Heart right ventricle (tissue), 16 donors: ENCODE measurements around the gene SLC35B2. TPM values are rescaled to one million over a fixed set of nuclear protein-coding genes. Genes with fewer than 3 reads are reported as not detected.

Source experiments
- ATAC-seq, 8 donors: fragments of 200-7000 bp; cut with Tn5 transposase; one replicate each; pipeline ENCODE4 v1.9.1; 2020; ENCODE audit warnings: mild to moderate bottlenecking in 8 of 8, moderate library complexity in 8 of 8, moderate number of reproducible peaks in 1 of 8
- DNase-seq, 2 donors: peaks; one replicate each; pipeline ENCODE4 v3.0.0-alpha.2; 2020
- H3K27ac ChIP-seq, 10 donors: fragments of 200-600 bp; sonication (generic) in 2 of 10; one replicate each; pipeline versions ENCODE4 v1.5.0 to v1.8.0; 2020 to 2022; ENCODE audit warnings: mild to moderate bottlenecking in 3 of 10
- H3K27me3 ChIP-seq, 7 donors: fragments of 200-600 bp; one replicate each; pipeline ENCODE4 v1.8.0; 2021 to 2022; ENCODE audit warnings: mild to moderate bottlenecking in 2 of 7
- H3K36me3 ChIP-seq, 9 donors: fragments of 200-600 bp; sonication (generic) in 1 of 9; one replicate each; pipeline versions ENCODE4 v1.5.0 to v1.8.0; 2020 to 2022; ENCODE audit warnings: mild to moderate bottlenecking in 2 of 9
- H3K4me1 ChIP-seq, 9 donors: fragments of 200-600 bp; sonication (generic) in 1 of 9; one replicate each; pipeline versions ENCODE4 v1.5.0 to v1.8.0; 2020 to 2022; ENCODE audit warnings: mild to moderate bottlenecking in 4 of 9
- H3K4me3 ChIP-seq, 10 donors: fragments of 200-600 bp; sonication (generic) in 2 of 10; one replicate each; pipeline versions ENCODE4 v1.5.0 to v1.8.0; 2020 to 2022; ENCODE audit warnings: mild to moderate bottlenecking in 7 of 10, moderate library complexity in 2 of 10
- H3K9me3 ChIP-seq, 11 donors: fragments of 200-600 bp in 10 of 11; sonication (generic) in 2 of 11; one replicate each; pipeline versions ENCODE4 v1.5.0 to v1.8.0; 2013 to 2022; ENCODE audit warnings: mild to moderate bottlenecking in 2 of 11, control low read depth in 1 of 11, moderate library complexity in 1 of 11
- WGBS, 2 donors: extraction: QIAGEN DNeasy Blood & Tissue Kit; methylation state at CpG; one replicate each; pipeline ENCODE4 v1.1.7; 2013; ENCODE audit warnings: inconsistent platforms in 1 of 2; 5-methylcytosine and 5-hydroxymethylcytosine counted together
- intact Hi-C, 10 donors: fragments of 100-400 bp; cut with DNase I; formaldehyde crosslinking; loops; one replicate each; pipeline versions ENCODE4 v1.11.1 to v1.14.2; 2022
- polyA plus RNA-seq, 2 donors: library from polyadenylated mRNA; stranded (reverse); fragments of 200-250 nt; gene quantifications; one replicate each; pipeline ENCODE4 v1.2.3, GENCODE V29; 2013
- total RNA-seq, 10 donors: library from RNA; stranded (reverse); fragmentation: NEBNext Ultra II Directional in 3 of 10; extraction: Animal tissue kit (Norgen Biotek cat#: 25700) in 3 of 10; gene quantifications; one replicate each; pipeline versions ENCODE4 v1.2.1 to v1.2.4, GENCODE V29; 2021 to 2023
- TF ChIP-seq, protein P1 (sequence below), 9 donors: fragments of 200-600 bp; sonication (generic) in 2 of 9; IDR thresholded peaks; one replicate each; pipeline versions ENCODE4 v1.5.0 to v1.8.0; 2021 to 2022; ENCODE audit warnings: antibody characterized with exemption in 9 of 9, mild to moderate bottlenecking in 5 of 9, moderate library complexity in 1 of 9
- donor health status: Arrhythmogenic right ventricular cardiomyopathy.
- donor health status: ischemic (EF 13 %, LVEDD 7.1; RV severe dilation, severe dysfunction).
- donor health status: healthy with polysubstance abuse.
- donor health status: DM: no; HTN: yes; CAD: no.
- donor health status: DM: no; HTN: no; CAD: no.
- donor health status: ischemic (EF 25% LVEDD 6.9; RV normal size, moderate dysfunction).
- donor health status: ischemic (EF 25% LVEDD 5.7; RV mildly dilated, moderate dysfunction).
- donor health status: healthy.
- donor health status: DM: yes; HTN: yes; CAD: no.
- donor health status: Ischemic cardiomyopathy.
- donor health status: ischemic (EF 35%, LVEDD 5.7; RV mildly dilated, moderate dysfunction).
- donor health status: nonischemic (EF 11% LVEDD 7.7; RV severe dilation, severe dysfunction).
- donor health status: DM: yes; HTN: yes; CAD: no.
- donor health status: PGD.
- donor health status: ischemic (EF 29% LVEDD 5.4; RV normal size, mild dysfunction).
- donor health status: nonischemic (EF 23%, LVEDD 6.1; RV moderate dilation, normal function).

The SLC35B2 gene
- total and polyA plus RNA-seq, 12 donors, result 9.1 to 29.8 (median 23.7) TPM

DNA sequence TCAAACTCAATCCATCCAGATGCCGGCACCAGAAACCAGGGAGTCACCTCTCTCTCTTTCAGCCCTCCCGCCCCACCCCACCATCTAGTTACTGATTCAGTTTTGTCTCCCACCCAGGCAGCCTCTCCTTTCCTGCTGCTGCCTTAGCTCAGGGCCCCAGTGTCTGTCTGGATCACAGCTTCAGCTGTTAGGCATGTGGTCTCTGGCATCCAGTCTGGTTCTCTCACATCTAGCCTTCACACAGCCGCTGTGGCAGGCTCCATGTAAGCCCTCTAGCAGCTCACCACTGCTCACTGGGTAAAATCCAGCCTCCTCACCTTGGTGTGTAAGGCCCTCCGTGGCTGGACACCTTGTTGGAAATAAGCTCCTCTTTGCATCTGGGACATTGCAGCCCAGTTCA is 34.5 kb upstream of the SLC35B2 start:
- intact Hi-C loops, result no loop called here
- H3K27me3 ChIP-seq, result peaks cover 2 to 99% (median 98%) of the 10 kb centered on the region in 7 donors
- TF ChIP-seq, protein P1, sequence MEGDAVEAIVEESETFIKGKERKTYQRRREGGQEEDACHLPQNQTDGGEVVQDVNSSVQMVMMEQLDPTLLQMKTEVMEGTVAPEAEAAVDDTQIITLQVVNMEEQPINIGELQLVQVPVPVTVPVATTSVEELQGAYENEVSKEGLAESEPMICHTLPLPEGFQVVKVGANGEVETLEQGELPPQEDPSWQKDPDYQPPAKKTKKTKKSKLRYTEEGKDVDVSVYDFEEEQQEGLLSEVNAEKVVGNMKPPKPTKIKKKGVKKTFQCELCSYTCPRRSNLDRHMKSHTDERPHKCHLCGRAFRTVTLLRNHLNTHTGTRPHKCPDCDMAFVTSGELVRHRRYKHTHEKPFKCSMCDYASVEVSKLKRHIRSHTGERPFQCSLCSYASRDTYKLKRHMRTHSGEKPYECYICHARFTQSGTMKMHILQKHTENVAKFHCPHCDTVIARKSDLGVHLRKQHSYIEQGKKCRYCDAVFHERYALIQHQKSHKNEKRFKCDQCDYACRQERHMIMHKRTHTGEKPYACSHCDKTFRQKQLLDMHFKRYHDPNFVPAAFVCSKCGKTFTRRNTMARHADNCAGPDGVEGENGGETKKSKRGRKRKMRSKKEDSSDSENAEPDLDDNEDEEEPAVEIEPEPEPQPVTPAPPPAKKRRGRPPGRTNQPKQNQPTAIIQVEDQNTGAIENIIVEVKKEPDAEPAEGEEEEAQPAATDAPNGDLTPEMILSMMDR (IDR thresholded peaks at IDR 0.05), result no peak

DNA sequence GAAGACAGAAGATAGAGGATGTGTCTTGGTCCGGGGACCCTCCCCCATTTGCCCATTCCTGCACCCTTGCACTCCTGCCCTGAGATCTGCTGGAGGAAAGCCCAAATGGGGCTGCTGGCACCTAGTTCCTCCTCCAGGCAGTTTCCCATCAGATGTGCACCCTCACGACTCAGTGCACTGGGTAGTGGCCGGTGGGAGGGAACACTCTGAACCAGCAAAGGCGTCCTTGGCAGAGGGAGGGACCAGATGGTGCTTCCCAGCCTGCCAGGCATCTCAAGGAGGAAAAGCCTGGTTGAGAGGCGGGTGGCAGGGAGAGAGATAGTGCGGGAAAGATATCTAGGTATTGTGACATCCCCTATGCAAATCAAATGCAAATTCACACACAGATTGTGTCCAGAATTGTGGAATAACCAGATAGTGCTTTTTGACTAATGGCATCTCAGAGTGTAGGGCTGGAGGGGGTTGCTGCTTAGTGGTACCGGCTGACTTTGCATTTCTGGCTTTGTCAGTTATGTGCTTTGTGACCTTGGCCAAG is 32.5 kb upstream of the SLC35B2 start:
- no peak for ATAC-seq
- WGBS, 2 donors, result 42 to 50% methylated on average over 7 of the region's 7 CpGs
- H3K4me1 ChIP-seq, result no peaks in the 10 kb centered on the region
- no peak overlapping the region for H3K4me3 ChIP-seq
- DNase-seq, result no peak
- H3K27ac ChIP-seq, result no peak overlapping the region
- TF ChIP-seq, protein P1 (IDR thresholded peaks at IDR 0.05), result no peak
- intact Hi-C loops, result no loop called here
- H3K27me3 ChIP-seq, result peaks cover 5 to 95% (median 82%) of the 10 kb centered on the region in 7 donors
- no peaks in the 10 kb centered on the region for H3K36me3 ChIP-seq
- H3K9me3 ChIP-seq, result no peaks in the 10 kb centered on the region

More for the DNA sequence above, 34.5 kb upstream of the SLC35B2 start:
- H3K4me3 ChIP-seq, result no peak overlapping the region
- H3K9me3 ChIP-seq, result no peaks in the 10 kb centered on the region
- H3K36me3 ChIP-seq, result no peaks in the 10 kb centered on the region
- H3K27ac ChIP-seq, result no peak overlapping the region
- ATAC-seq, result no peak
- H3K4me1 ChIP-seq, result peaks cover 0 to 3% (median under 1%) of the 10 kb centered on the region in 9 donors
- 74 to 75% methylated on average over 4 of the region's 4 CpGs for WGBS, 2 donors
- no peak for DNase-seq

DNA sequence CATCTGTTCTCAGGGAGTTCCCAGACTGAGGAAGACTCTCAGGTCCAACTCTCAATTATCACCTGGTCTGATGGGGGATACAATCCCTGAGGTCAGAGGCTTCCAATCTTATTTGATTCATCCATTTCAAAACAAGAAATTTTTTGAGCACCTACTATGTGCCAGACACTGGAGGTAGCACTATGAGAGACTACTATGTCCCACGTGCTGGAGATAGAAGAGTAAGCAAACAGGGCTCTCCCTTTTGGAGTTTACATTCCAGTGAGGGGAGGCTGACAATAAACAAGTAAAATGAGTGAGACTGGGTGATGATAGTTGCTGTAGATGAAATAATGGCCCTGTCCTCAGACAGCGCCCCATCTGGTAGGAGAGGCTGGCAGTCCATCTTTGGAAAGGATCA is 29.4 kb upstream of the SLC35B2 start:
- H3K4me1 ChIP-seq, result peaks cover 0 to 5% (median 0%) of the 10 kb centered on the region in 9 donors
- H3K27ac ChIP-seq, result no peak overlapping the region
- H3K4me3 ChIP-seq, result no peak overlapping the region
- TF ChIP-seq, protein P1 (IDR thresholded peaks at IDR 0.05), result no peak
- ATAC-seq (no peak), DNase-seq (no peak)
- no peaks in the 10 kb centered on the region for H3K36me3 ChIP-seq
- intact Hi-C loops, result no loop called here
- H3K9me3 ChIP-seq, result no peaks in the 10 kb centered on the region
- peaks cover 5 to 86% (median 58%) of the 10 kb centered on the region in 7 donors for H3K27me3 ChIP-seq
- WGBS, 2 donors, result 48 to 53% methylated on average over 2 of the region's 2 CpGs

DNA sequence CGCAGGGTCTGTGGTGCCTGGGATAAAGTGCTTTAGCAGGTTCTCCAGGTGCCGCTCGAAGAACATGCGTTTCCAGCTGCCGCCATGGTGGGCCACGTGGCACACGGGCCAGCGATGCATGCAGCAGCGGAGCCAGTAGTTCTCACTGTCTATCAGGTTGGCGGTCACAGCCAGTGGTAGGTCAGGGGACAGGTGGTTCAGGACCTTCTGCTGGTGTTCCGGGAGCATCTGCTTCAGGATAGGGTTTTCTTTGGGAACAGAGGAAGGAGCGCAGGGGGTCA is 28.9 kb upstream of the SLC35B2 start:
- no peak for DNase-seq
- H3K27ac ChIP-seq, result no peak overlapping the region
- no peaks in the 10 kb centered on the region for H3K9me3 ChIP-seq
- H3K27me3 ChIP-seq, result peaks cover 5 to 84% (median 53%) of the 10 kb centered on the region in 7 donors
- WGBS, 2 donors, result 89 to 90% methylated on average over 12 of the region's 12 CpGs
- H3K36me3 ChIP-seq, result no peaks in the 10 kb centered on the region
- no peak overlapping the region for H3K4me3 ChIP-seq
- peaks cover 0 to 5% (median 0%) of the 10 kb centered on the region in 9 donors for H3K4me1 ChIP-seq
- intact Hi-C loops, result no loop called here
- TF ChIP-seq, protein P1 (IDR thresholded peaks at IDR 0.05), result no peak
- no peak for ATAC-seq
